ENCODE results near the gene PDSS2. TPM values are rescaled to one million over a fixed set of nuclear protein-coding genes. Genes with fewer than 3 reads are reported as not detected.

PDSS2 gene
- total RNA-seq, 1 donor from 2014 or later: 19.7 TPM

- intact Hi-C loops (cut with micrococcal nuclease): no loop called here
These were observed 221.2 kb downstream of the PDSS2 start for GRCh38 chr6:107237992-107238660.

GRCh38 chr6:107235511-107235910 is 223.9 kb downstream of the PDSS2 start:
- peaks cover 17% of the 10 kb centered on the region for H3K36me3 ChIP-seq
- H3K4me3 ChIP-seq: no peak overlapping the region
- no peaks in the 10 kb centered on the region for H3K27me3 ChIP-seq (ENCODE audit: low read depth)
- peak overlapping the region; percentile 25 for H3K27ac ChIP-seq (replicated peaks)
- TF ChIP-seq CTCF (IDR thresholded peaks at IDR 0.05; ENCODE audit: borderline replicate concordance): no peak
- intact Hi-C loops (cut with micrococcal nuclease): no loop called here
- peaks cover 8% of the 10 kb centered on the region for H3K4me1 ChIP-seq
- H3K9me3 ChIP-seq (replicated peaks): peaks cover 14% of the 10 kb centered on the region
- DNase-seq: no peak

More at GRCh38 chr6:107237992-107238660, 221.2 kb downstream of the PDSS2 start:
- Histone ChIP-seq H3K36me3 (peaks cover 17% of the 10 kb centered on the region), H3K4me3 (no peak overlapping the region), H3K27ac (replicated peaks) (no peak overlapping the region), H3K27me3 (ENCODE audit: low read depth) (no peaks in the 10 kb centered on the region), H3K9me3 (replicated peaks) (peaks cover 14% of the 10 kb centered on the region), H3K4me1 (peaks cover 16% of the 10 kb centered on the region)
- DNase-seq: no peak
- TF ChIP-seq CTCF (IDR thresholded peaks at IDR 0.05; ENCODE audit: borderline replicate concordance): no peak

GRCh38 chr6:107235007-107235406 is 224.4 kb downstream of the PDSS2 start:
- peaks cover 14% of the 10 kb centered on the region for H3K9me3 ChIP-seq (replicated peaks)
- peaks cover 17% of the 10 kb centered on the region for H3K36me3 ChIP-seq
- no peaks in the 10 kb centered on the region for H3K27me3 ChIP-seq (ENCODE audit: low read depth)
- intact Hi-C loops (cut with micrococcal nuclease): no loop called here
- no peak for TF ChIP-seq CTCF (IDR thresholded peaks at IDR 0.05; ENCODE audit: borderline replicate concordance)
- DNase-seq: no peak
- H3K4me1 ChIP-seq: peaks cover 8% of the 10 kb centered on the region
- no peak overlapping the region for H3K4me3 ChIP-seq
- peak overlapping the region; percentile 25 for H3K27ac ChIP-seq (replicated peaks)

- DNase-seq: no peak
- Histone ChIP-seq H3K36me3 (peaks cover 3% of the 10 kb centered on the region), H3K27ac (replicated peaks) (no peak overlapping the region), H3K27me3 (ENCODE audit: low read depth) (no peaks in the 10 kb centered on the region), H3K4me3 (no peak overlapping the region), H3K9me3 (replicated peaks) (peaks cover 6% of the 10 kb centered on the region), H3K4me1 (peaks cover 8% of the 10 kb centered on the region)
- TF ChIP-seq CTCF (IDR thresholded peaks at IDR 0.05; ENCODE audit: borderline replicate concordance): no peak
- intact Hi-C loops (cut with micrococcal nuclease): no loop called here
These were observed 228.1 kb downstream of the PDSS2 start for GRCh38 chr6:107231243-107231642.

GRCh38 chr6:107230448-107230847 is 228.9 kb downstream of the PDSS2 start:
- no peaks in the 10 kb centered on the region for H3K27me3 ChIP-seq (ENCODE audit: low read depth)
- DNase-seq: no peak

More at GRCh38 chr6:107230448-107230847, 228.9 kb downstream of the PDSS2 start:
- TF ChIP-seq CTCF (IDR thresholded peaks at IDR 0.05; ENCODE audit: borderline replicate concordance): no peak
- H3K4me1 ChIP-seq: peaks cover 8% of the 10 kb centered on the region
- no peaks in the 10 kb centered on the region for H3K9me3 ChIP-seq (replicated peaks)
- no peak overlapping the region for H3K4me3 ChIP-seq
- no peak overlapping the region for H3K27ac ChIP-seq (replicated peaks)
- intact Hi-C loops (cut with micrococcal nuclease): no loop called here
- no peaks in the 10 kb centered on the region for H3K36me3 ChIP-seq
